HG03097 (cell line): ENCODE results near the gene GOLGA2.
"Not testable (repeated sequence)": the region's sequence is repeated elsewhere in the genome, so short reads cannot be mapped to it uniquely, and the experiment has no call there.

Experiments used
- ATAC-seq: cut with Tn5 transposase; IDR thresholded peaks from one replicate; pipeline ENCODE4 v1.9.1; 2021; ENCODE audit not compliant: unreplicated experiment, low FRiP score

Gene GOLGA2

DNA sequence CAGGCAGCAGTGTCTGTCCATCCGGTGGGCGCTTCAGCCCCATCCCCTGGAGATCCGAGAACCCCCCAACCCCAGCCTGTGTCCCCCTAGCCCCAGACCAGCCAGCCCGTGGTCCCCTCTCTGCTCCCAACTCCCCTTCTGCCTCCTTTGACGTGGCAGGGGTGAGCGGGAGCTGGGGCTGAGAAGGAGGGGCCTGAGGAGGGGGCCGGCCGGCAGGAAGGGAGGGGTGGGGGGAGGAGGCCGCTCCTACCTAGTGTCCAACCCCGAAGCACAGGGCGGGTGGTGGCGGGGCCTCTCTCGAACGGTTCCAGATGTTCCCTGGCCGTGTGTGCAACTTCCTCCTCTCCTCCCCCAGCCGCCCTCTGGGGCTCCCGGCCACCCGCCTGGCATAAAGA is 31.0 kb downstream of the GOLGA2 start:
- no peak for ATAC-seq

- ATAC-seq = no peak
Observed at GRCh38 chr9:128244091-128244836, 31.5 kb downstream of the GOLGA2 start.

GRCh38 chr9:128243215-128244018 is 32.4 kb downstream of the GOLGA2 start:
- no peak for ATAC-seq

- ATAC-seq = no peak
Observed at GRCh38 chr9:128242828-128243214, 33.0 kb downstream of the GOLGA2 start.

DNA sequence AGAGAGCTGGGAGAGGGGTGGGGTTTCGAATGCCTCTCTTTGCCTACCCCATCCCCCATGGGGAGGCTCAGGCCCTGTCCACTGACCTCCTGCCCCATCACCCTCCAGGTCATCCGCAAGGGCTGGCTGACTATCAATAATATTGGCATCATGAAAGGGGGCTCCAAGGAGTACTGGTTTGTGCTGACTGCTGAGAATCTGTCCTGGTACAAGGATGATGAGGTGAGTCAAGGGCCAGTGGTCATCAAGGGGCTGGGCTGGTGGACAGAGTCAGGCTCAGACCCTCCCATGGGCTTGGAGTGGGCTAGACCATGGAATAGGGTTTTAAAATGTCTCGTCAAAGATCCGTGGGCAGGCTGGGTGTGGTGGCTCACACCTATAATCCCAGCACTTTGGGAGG is 33.7 kb downstream of the GOLGA2 start:
- no peak for ATAC-seq

GRCh38 chr9:128233817-128234406 is 41.9 kb downstream of the GOLGA2 start:
- no peak for ATAC-seq

- ATAC-seq = no peak
Observed at GRCh38 chr9:128232528-128233428, 43.0 kb downstream of the GOLGA2 start.

DNA sequence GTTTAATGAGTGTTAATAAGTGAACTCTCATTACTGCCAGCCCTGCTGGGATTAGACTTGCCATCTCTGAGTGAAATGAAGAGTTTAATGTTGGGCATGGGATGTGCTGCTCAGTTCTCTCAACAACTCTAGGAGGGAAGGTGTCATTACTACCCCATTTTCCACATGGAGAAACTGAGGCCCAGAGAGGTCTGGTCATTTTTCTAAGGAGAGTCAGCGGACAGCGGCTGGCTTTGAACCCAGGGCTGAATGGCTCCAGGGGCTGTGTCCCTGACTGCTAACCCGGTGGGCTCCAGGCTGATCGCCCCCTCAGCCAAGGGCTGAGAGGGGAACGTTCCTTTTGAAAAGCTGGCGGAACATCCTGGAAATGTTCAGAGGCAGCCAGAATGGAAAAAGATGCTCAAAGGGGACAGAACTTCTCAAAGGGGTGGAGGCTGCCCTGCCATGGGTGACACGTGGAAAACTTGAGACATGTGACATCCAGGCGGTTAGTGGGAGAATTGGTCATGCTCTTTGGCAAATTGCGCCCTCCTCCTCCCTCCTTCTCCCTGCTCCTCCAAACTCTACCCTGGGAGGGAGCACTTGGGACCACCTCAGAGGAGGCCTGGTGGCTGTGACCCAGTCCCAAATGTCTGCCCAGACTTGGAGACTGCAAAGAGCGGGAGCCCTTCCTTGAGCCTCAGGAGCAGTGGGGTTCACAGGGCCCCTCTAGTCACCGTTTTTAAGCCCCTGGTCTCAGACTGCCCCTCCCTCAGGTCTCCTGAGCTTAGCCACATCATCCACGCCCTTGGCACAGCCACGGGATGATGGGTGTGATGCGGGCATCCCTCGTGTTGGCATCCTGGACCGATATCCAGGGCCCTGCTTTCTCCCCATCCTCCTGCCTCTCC is 43.9 kb downstream of the GOLGA2 start:
- no peak for ATAC-seq

- not testable (repeated sequence) for ATAC-seq
Observed at GRCh38 chr9:128230897-128231296, 44.9 kb downstream of the GOLGA2 start.

GRCh38 chr9:128226412-128226801 is 49.4 kb downstream of the GOLGA2 start:
- ATAC-seq = no peak

- ATAC-seq = no peak
Observed at GRCh38 chr9:128225770-128226411, 49.9 kb downstream of the GOLGA2 start.

DNA sequence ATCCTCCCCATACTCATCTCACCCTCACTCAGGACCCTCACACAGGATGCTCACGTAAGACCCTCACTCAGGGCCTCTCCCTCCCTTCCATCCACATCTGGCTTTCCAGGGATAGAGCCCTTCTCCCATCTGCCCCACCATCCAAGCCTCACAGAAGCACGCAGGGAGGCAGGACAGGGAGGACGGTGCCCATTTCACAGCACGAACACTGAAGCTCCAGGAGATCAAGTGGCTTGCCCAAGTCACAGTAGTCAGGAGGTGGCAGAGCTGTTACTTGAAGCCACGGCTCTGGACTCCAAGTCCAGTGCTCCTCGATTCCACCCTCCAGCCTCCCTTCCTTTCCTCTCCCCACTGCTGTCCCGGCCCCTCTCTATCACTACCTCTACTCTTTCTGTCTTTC is 50.9 kb downstream of the GOLGA2 start:
- no peak for ATAC-seq

DNA sequence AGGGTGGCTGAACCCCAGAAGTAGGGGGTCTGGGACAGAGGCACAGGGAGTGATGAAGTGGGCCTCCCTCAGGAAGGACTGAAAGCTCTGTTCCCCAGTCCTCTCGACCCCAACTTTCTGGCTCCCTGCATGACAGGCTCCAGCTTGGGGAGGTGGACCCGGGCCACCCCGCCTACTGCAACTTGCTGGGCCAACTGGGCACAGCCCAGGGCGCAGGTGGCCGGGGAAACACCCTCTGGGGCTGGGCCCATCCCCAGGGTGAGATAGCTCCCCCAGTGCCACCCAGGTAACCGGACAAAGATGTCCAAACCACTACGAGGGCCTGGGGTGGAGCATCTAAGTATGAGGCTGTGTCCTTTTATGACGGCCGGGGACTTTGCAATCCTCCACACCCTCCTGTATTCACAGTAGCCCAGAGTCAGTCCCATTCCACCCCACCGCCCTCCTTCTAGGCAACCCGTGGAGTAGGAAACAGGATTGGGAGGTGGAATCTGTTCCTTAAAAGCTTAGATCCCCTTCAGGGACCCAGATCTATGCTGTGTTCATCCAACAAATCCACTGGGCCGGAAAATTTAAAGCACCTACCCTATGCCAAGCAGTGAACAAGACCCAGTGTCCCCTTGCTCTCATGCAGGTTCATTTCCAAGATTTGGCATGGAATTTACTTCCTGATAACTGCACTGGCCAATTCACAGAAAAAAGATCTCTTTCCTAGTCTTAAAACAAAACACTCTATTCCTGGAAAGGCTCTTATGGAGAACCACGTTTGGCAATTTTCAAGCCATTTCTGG is 52.7 kb downstream of the GOLGA2 start:
- ATAC-seq = no peak

GRCh38 chr9:128222026-128222425 is 53.8 kb downstream of the GOLGA2 start:
- ATAC-seq = no peak

DNA sequence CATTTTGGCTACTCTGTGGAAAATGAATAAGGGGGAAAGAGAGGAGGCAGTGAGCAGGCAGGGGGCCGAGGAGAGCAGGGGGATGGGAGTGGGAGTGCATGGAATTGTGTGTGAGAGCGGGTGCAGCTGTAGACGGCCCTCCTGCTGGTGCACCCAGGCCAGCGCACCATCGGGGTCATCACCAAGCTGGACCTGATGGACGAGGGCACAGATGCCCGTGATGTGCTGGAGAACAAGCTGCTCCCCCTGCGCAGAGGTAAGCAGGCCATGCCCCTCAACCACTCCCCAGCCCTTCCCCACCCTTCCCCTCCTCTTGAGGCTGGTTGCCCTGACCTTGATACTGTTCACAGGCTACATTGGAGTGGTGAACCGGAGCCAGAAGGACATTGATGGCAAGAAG is 56.0 kb downstream of the GOLGA2 start:
- no peak for ATAC-seq

DNA sequence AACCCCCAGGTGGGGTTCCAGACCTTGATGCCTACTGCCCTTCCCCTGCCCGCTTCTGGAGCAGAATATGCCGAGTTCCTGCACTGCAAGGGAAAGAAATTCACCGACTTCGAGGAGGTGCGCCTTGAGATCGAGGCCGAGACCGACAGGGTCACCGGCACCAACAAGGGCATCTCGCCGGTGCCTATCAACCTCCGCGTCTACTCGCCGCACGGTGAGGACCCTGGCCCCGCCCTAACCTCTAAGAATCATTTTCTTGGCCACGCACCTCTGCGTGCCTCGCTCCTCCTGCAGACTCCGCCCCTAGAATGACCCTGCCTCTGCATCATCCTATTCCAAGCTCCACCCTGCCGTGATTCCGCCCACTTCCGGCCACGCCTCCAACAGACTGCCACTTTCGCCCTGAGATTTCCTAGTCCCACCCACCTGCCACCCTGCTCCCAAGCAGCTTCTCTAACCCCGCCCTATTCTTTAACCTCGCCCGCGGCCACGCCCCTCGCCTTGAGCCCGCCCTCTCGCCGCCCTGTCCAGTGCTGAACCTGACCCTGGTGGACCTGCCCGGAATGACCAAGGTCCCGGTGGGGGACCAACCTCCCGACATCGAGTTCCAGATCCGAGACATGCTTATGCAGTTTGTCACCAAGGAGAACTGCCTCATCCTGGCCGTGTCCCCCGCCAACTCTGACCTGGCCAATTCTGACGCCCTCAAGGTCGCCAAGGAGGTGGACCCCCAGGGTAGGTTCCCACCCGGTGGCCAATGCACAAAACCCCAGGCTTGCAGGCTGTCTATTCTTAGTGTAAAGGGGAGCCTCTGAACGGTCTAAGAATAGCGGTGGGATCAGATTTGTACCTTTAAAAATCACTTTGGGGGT is 57.1 kb downstream of the GOLGA2 start:
- ATAC-seq = peak; percentile 81

GRCh38 chr9:128218172-128218517 is 57.7 kb downstream of the GOLGA2 start:
- ATAC-seq = no peak
